GM18517 (cell line): Measurements from ENCODE around the gene CNTROB.
"Not testable (repeated sequence)": the region's sequence is repeated elsewhere in the genome, so short reads cannot be mapped to it uniquely, and the experiment has no call there.

Experiments used
- ATAC-seq: cut with Tn5 transposase; IDR thresholded peaks from one replicate; pipeline ENCODE4 v1.9.1; 2021; ENCODE audit warnings: mild to moderate bottlenecking, moderate library complexity; ENCODE audit not compliant: unreplicated experiment

Gene CNTROB

DNA sequence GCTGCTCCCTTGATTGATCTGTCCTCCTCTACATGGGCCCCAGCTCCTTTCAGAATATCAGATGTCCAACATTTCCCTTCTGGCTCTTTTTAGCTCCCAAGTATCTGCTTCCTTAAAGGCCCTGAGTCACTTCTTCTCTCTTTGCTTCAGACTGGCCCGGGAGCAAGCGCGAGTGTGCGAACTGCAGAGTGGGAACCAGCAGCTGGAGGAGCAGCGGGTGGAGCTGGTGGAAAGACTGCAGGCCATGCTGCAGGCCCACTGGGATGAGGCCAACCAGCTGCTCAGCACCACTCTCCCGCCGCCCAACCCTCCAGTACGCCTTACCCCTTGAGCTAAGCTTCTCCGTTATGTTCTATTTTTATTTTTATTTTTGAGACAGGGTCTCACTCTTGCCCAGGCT lies 12.3 kb downstream of the CNTROB start:
- no peak for ATAC-seq

DNA sequence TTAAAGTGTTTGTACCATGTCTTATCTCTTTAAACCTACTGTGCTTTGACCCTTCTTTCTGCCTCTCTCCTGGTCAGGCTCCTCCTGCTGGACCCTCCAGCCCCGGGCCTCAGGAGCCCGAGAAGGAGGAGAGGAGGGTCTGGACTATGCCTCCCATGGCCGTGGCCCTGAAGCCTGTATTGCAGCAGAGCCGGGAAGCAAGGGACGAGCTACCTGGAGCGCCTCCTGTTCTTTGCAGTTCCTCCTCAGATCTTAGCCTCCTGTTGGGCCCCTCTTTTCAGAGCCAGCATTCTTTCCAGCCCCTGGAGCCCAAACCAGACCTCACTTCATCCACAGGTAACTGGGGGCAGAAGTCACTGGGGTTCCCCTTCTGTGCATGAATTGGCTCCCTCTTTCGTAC lies 13.6 kb downstream of the CNTROB start:
- ATAC-seq = no peak

DNA sequence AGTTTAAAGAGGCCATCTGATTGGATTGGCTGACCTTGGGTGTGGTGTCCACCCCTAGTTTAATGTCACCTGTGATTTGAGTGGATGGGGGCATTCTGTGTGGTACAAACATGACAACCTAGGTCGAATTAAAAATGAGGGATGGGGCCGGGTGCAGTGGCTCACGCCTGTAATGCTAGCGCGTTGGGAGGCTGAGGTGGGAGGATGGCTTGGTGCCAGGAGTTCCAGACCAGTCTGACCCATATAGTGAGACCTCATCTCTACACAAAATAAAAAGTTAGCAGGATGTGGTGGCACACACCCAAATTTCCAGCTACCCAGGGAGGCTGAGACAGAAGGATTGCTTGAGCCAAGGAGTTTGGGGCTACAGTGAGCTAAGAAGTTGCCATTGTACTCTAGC lies 14.4 kb downstream of the CNTROB start:
- no peak for ATAC-seq

DNA sequence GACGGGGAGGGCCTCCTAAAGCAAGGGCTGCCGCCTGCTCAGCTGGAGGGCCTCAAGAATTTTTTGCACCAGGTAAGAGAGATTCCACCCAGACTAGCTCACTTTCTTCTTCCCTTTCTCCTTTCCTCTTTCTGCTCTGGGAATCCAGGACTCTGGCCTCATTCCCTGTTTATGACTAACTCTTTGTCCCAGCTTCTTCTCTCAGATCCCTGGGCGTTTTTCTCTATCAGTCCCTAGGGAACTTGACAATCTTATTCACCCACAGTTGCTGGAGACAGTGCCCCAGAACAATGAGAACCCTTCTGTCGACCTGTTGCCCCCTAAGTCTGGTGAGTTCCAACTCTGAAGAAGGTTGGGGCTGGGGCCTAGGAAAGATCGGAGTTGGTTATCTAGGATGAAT lies 15.6 kb downstream of the CNTROB start:
- ATAC-seq = no peak

DNA sequence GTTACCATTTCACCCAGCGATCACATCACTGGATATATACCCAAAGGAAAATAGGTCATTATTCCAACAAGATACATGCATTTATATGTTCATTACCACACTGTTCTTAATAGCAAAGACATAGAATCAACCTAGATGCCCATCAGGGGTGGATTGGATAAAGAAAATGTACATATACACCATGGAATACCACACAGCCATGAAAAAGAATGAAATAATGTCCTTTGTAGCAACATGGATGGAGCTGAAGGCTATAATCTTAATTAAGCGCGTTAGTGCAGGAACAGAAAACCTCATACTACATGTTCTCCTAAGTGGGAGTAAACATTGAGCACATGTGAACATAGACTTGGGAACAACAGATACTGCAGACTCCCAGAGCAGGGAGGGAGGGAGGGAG lies 18.6 kb downstream of the CNTROB start:
- ATAC-seq = no peak

DNA sequence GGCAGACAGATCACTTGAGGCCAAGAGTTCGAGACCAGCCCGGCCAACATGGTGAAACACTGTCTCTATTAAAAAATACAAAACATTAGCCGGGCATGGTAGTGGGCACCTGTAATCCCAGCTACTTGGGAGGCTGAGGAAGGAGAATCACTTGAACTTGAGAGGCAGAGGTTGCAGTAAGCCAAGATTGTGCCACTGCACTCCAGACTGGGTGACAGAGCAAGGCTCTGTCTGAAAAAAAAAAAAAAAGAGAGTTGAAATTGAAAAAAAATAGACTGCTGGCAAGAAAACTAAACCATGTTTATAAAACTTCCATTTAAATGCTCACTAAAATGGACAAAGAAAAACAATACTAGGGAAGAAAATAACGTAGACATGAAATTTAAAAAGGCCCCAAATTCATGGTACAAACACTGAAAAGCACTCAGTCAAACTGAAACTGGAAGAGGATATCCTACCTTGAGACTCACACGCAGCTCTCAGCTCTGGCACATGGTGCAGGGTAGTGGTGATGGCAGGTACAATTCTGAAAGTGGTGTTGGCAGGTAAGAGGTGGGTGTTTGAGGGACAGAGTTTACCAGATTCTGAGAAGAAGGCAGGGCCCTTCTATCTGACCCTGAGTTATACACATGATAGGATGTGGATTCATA lies 19.3 kb downstream of the CNTROB start:
- no peak for ATAC-seq

DNA sequence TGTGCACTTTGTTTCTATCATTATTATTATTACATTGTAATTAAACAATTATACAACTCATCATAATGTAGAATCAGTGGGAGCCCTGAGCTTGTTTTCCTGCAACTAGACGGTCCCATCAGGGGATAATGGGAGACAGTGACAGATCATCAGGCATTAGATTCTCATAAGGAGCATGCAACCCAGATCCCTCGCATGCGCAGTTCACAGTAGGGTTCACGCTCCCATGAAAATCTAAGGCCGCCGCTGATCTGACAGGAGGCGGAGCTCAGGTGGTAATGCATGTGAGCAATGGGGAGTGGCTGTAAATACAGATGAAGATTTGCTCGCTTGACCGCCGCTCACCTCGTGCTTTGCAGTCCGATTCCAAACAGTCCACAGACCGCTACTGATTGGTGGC lies 21.3 kb downstream of the CNTROB start:
- ATAC-seq = not testable (repeated sequence)

DNA sequence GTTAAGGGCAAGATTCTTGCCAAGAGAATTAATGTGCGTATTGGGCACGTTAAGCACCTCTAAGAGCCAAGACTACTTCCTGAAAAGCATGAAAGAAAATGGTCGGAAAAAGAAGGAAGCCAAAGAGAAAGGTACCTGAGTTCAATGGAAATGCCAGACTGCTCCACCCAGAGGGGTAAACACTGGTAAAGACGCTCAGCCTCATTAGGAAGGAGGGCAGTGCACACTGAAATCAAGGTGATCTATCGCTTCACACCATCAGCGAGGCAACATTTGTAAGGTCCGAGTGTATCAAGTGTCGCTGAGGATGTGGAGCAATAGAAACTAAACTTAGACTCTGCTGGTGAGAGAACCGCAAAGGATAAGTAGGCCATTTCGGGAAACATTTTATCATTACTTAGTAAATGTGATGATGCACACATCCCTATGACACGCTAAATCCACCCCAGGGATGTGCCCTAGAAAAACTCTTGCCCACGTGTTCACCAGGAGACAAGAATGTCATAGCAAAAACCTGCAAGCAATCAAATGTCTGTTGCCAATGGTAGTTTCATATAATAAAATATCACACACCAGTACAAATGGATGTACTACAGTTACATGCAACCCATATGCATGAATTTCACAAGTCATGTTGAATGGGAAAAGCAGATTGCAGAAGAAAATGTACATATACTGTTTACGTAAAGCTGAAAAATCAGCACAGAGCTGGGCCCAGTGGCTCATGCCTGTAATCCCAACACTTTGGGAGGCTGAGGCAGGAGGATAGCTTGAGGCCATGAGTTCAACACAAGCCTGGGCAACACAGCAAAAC lies 23.6 kb downstream of the CNTROB start:
- ATAC-seq = no peak

DNA sequence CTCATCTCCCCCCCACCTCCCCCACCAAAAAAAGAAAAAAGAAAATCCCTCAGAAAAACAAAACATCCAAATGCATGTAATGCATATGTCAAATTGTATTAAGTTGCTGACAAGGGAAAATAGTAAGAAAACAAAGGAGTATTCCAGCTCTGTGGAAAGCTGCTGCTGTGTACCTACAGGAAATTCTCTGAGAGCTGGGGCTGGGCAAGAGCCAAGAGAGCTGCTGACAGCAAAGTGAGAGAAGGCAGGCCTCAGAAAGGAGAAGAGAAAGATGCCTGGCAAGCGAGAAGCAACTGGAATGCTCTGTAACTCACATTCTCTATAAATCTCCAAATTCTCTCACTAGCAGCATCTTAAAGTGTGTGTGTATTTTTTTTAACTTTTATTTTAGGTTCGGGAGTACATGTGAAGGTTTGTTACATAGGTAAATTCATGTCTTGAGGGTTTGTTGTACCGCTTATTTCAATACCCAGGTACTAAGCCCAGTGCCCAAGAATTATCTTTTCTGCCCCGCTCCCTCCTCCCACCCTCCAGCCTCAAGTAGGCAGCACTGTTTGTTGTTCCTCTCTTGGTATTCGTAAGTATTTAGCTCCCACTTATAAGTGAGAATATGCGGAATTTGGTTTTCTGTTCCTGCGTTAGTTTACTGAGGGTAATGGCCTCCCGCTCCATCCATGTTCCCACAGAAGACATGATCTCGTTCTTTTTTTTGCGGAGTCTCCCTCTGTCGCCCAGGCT lies 24.4 kb downstream of the CNTROB start:
- no peak for ATAC-seq

DNA sequence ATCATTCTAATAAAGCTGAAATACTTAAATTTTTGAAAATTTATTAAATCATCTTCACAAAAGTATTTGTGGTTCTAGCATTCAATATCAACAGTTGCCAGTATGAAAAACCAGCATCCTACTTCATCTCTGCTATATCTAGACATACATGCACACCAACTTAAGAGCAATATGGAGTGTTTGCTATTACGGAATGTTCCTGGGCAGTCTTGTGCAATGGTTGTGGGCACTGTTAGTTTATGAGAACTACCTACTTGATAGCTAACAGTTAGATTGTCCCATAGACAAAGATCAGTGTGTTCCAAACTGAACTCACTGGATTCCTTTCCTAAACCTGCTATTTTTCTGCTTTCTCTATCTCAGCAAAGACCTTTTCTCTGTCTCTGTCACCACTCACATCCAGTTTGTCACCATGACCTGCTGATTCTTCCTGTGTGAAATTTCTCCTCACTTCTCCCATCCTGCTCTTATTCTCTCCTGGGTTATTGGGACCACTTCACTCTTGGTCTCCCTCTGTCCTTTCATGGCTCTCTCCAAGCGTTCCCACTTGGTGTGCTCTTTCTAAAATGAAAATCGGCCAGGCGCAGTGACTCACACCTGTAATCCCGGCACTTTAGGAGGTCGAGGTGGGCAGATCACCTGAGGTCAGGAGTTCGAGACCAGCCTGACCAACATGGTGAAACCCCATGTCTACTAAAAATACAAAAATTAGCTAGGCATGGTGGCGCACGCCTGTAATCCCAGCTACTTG lies 27.7 kb downstream of the CNTROB start:
- no peak for ATAC-seq

DNA sequence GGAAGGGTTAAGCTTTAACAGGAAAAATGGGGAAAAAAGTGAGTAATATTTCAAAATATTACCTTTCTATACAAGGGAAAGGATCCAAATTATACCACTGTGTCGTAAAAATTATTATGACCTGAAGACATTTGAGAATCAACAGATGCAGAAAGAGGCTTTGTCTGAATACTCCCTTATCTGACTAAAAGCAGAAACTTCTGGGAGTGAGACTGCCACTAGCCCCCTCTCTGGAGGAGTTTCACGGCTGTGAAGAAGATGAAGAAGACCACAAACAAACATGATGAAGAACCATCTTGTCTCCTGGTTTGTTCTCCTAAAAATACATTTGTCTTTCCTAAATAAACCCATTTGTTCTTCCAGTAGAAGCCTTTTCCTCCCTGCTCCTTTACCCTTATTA lies 29.4 kb downstream of the CNTROB start:
- ATAC-seq = no peak

DNA sequence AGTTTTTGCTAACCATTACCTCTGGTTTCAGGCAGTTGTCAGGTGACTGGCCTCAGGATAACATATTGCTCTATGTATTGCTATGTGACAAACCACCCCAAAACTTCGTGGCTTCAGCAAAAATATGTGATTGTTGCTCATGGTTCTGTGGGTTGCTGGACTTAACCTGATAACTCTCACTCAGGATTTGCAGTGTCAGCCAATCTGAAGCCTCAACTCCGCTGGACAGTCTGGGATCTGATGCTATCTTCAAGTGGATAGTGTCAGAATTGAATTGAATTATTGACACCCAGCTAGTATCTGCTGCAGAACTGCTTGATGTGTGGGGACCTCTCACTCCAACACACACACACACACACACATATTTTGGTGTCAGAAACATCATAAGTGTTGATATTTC lies 35.7 kb downstream of the CNTROB start:
- ATAC-seq = no peak

DNA sequence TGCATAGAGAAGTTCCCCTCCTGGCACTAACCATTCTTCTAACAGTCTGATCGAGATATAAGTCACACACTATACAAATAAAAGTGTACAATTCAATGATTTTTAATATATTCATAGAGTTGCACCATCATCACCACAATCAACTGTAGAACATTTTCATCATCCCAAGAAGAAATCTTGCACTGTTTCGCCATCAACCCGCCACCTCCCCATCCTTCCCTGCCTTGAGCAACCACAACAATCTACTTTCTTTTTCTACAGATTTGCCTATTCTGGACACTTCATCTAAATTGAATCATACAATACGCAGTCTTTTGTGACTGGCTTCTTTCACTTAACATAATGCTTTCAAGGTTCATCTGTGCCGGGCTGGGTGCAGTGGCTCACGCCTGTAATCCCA lies 37.4 kb downstream of the CNTROB start:
- no peak for ATAC-seq

DNA sequence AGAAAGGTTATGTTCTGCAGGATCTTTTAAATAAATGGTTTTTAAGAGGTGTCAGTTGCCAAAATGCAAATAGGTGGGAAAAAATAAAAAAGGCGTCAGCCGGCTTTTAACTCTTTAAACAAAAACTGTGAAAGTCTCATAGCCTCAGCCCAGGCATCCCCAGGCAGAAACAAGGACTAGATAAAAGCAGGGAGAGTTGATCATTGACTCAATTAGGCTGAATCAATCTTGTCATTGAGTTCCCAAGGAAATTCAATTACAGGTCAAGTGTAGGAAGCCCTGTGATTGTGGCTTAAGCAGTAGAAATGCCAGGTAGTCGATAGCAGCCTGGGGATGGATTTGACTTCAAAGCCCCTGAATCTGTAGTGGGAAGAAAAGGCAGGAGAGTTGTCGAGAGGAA lies 39.6 kb downstream of the CNTROB start:
- no peak for ATAC-seq

DNA sequence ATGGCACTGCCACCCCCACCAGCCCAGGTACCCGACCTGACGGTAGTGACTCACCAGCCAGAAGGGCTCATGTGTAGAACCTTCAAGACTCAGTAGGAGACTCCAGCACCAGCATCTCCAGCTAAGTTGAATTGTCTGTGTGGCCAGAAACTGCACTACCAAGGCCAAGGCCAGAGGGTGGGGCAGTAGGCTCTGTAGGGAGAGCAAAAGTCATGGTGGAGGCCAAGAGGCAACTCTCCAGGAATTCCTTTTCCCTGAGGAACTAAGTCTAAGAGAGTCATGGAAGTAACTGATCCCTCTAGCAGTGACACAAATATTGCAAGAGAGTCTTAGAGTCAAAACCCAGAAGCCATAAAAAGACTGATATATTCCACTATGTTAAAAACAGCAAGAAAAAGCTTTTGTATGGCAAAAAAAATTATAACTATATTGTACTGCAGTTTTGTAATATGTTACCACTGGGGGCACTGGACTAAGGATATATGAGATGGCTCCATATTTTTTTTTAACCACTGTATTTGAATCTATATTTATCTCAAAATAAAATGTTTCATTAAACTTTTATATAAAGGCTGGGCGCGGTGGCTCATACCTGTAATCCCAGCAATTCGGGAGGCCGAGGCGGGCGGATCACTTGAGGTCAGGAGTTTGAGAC lies 40.3 kb downstream of the CNTROB start:
- ATAC-seq = no peak

DNA sequence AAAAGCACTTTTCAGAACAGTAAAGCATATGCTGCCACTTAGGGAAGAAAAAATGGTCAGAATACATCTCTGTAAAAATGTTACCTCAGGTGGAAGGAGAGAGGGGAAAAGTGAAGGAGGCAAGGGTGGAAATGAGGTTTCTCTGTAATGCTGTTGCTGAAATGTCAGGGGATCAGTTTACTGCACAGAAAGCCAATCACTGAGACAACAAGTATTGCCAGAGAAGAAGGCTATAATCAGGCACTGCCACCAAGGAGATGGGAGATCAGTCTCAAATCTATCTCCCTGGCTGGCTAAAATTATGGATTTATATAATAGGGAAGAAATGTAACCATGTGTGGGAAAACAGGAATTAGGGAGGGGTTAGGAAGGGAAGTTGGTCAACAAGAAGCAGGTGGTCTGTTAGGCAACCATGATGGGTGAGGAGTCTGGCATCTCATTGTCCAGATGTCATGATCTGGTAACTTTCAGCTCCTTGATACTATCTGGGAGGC lies 42.7 kb downstream of the CNTROB start:
- ATAC-seq = no peak

DNA sequence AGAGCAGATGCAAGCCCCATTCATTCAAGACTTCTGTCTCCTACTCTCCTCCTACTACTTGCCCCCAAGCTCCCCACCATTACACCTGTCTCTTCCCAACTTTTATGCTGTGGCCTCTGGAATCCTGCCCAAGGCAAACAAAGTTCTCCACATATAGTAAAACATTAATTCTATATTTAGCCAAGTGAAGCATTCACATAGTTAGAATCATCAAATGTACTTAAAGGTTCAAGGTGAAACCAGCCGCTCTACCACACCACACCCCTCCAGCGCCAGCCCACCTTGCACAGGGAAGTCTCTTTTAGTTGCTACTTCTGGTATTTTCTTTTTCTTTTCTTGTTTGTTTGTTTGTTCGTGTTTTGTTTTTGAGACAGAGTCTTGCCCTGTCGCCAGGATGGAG lies 45.0 kb downstream of the CNTROB start:
- no peak for ATAC-seq

DNA sequence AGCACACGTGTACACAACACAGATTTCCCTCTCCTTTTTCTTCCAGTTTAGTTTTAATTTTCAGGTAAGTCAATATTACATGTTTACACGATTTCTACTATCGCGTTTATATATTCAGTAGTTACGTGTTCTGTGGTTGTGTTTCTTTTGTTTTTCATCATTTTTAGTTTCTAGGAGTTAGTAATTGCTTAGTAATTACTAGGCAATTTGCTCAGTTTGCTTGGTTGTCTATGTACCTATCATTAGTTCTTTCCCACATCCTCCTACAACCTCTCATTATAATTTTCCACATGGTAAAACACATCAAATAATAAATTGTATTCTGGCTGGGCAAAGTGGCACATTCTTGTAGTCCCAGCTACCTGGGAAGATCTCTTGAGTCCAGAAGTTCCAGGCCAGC lies 45.8 kb downstream of the CNTROB start:
- ATAC-seq = no peak

DNA sequence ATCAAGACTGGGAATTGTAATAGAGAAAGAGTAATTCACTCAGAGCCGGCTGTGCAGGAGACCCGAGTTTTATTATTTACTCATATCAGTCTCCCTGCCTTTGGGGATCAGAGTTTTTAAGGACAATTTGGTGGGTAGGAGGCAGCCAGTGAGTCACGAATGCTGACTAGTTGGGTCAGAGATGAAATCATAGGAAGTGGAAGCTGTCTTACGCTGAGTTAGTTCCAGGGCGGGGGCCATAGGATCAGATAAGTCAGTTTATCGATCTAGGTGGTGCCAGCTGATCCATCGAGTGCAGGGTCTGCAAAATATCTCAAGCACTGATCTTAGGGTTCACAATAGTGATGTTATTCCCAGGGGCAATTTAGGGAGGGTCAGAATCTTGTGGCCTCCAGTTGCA lies 50.2 kb downstream of the CNTROB start:
- no peak for ATAC-seq

DNA sequence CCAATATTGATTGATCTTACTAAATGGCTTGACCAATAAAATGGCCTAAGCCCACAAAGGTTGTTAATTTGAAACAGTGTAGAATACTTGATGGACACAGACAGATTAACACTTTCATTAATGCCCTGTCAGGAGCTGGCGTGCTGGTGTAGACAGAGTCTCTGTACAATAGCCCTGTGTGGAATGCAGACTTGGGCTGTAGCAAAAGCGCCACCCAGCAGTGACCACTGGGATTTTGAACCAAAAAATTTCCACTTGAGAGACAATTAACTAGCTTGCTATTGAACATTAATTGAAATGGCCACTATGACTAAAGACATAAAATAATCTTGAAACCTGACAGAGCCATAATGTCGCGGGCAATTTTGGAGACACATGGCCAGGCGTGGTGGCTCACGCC lies 50.7 kb downstream of the CNTROB start:
- no peak for ATAC-seq

DNA sequence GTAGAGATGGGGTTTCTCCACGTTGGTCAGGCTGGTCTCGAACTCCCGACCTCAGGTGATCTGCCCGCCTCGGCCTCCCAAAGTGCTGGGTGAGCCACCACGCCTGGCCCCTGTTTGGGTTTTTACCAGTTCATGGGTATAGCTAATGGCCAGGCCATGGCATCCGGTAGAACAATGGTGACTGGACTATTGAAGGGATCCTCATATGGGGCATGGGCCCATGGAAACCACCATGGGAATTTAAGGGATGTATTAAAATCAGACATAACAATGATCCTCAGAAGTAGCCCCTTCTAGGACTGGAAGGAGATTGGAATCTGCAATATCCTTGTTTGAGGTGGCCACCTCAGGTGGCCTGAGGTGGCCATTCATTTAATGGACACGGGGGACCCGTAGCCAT lies 52.9 kb downstream of the CNTROB start:
- ATAC-seq = no peak
